Astrocyte (in vitro differentiated cells and primary cell): Measurements from ENCODE around the gene C1QL2. TPM values are rescaled to one million over a fixed set of nuclear protein-coding genes. Genes with fewer than 3 reads are reported as not detected.

ENCODE experiments used
- DNase-seq: peaks from one replicate; pipeline ENCODE4 v3.0.0-alpha.2; 2010; ENCODE audit warnings: low read depth
- FAIRE-seq: peaks from 2 replicates; lab custom pipeline; 2011; peaks lifted over from hg19 to GRCh38; lab: Jason Lieb, UNC
- H2AFZ ChIP-seq: 2 replicates; pipeline ENCODE4 v1.6.0; 2012; ENCODE audit warnings: low read depth, low read length, inconsistent platforms
- H3K27ac ChIP-seq: 2 replicates; pipeline ENCODE4 v1.5.1; 2011; ENCODE audit warnings: low read depth, low read length, inconsistent platforms
- H3K27me3 ChIP-seq: 2 replicates; pipeline ENCODE4 v1.6.0; 2011; ENCODE audit warnings: low read length, inconsistent platforms; ENCODE audit not compliant: insufficient read depth
- H3K36me3 ChIP-seq: 2 replicates; pipeline ENCODE4 v1.5.1; 2011; ENCODE audit warnings: low read length, inconsistent platforms; ENCODE audit not compliant: insufficient read depth
- H3K4me1 ChIP-seq: 2 replicates; pipeline ENCODE4 v1.5.1; 2011; ENCODE audit warnings: low read length, inconsistent platforms; ENCODE audit not compliant: insufficient read depth
- H3K4me2 ChIP-seq: 2 replicates; pipeline ENCODE4 v1.6.0; 2012; ENCODE audit warnings: low read length, inconsistent platforms
- H3K4me3 ChIP-seq: 2 replicates; pipeline ENCODE4 v1.5.1; 2011; ENCODE audit warnings: low read depth, mild to moderate bottlenecking, low read length, inconsistent platforms; ENCODE audit not compliant: insufficient read depth
- H3K79me2 ChIP-seq: 2 replicates; pipeline ENCODE4 v1.6.0; 2012; ENCODE audit warnings: mild to moderate bottlenecking, low read length, inconsistent platforms; ENCODE audit not compliant: insufficient read depth
- H3K9ac ChIP-seq: 2 replicates; pipeline ENCODE4 v1.6.0; 2012; ENCODE audit warnings: mild to moderate bottlenecking, low read length, inconsistent platforms
- H3K9me3 ChIP-seq: 2 replicates; pipeline ENCODE4 v1.5.1; 2012; ENCODE audit warnings: low read depth, mild to moderate bottlenecking, low read length, inconsistent platforms; ENCODE audit not compliant: insufficient read depth
- H4K20me1 ChIP-seq: 2 replicates; pipeline ENCODE4 v1.6.0; 2012; ENCODE audit warnings: low read length, inconsistent platforms; ENCODE audit not compliant: insufficient read depth
- H3K27ac Mint-ChIP-seq: one replicate; pipeline ENCODE4 v1.8.0; 2021; ENCODE audit warnings: mild to moderate bottlenecking, mixed read lengths; ENCODE audit not compliant: unreplicated experiment
- H3K27me3 Mint-ChIP-seq: one replicate; pipeline ENCODE4 v1.8.0; 2021; ENCODE audit warnings: low read depth, mixed read lengths; ENCODE audit not compliant: unreplicated experiment
- H3K36me3 Mint-ChIP-seq: one replicate; pipeline ENCODE4 v1.8.0; 2021; ENCODE audit warnings: low read depth, mixed read lengths; ENCODE audit not compliant: unreplicated experiment
- H3K4me1 Mint-ChIP-seq: one replicate; pipeline ENCODE4 v1.8.0; 2021; ENCODE audit warnings: low read depth, mixed read lengths; ENCODE audit not compliant: unreplicated experiment
- H3K4me3 Mint-ChIP-seq: one replicate; pipeline ENCODE4 v1.8.0; 2021; ENCODE audit warnings: mild to moderate bottlenecking, moderate library complexity, mixed read lengths; ENCODE audit not compliant: unreplicated experiment
- H3K9me3 Mint-ChIP-seq: one replicate; pipeline ENCODE4 v1.8.0; 2021; ENCODE audit warnings: mild to moderate bottlenecking, mixed read lengths; ENCODE audit not compliant: unreplicated experiment
- EZH2 ChIP-seq: IDR thresholded peaks from 2 replicates; pipeline ENCODE4 v1.6.1; 2012; ENCODE audit warnings: mild to moderate bottlenecking, low read length, inconsistent platforms; ENCODE audit not compliant: insufficient read depth
- total RNA-seq: library from RNA; stranded (reverse); gene quantifications from 2 replicates; pipeline ENCODE4 v1.2.1, GENCODE V29; 2021
- TF ChIP-seq, protein P1 (sequence below): IDR thresholded peaks from 2 replicates; pipeline ENCODE4 v1.5.1; 2011; ENCODE audit warnings: low read depth, mild to moderate bottlenecking, inconsistent platforms, low read length, moderate library complexity; ENCODE audit not compliant: insufficient read depth

C1QL2 gene
- total RNA-seq, 1 donor from 2014 or later: 0.20 TPM

DNA sequence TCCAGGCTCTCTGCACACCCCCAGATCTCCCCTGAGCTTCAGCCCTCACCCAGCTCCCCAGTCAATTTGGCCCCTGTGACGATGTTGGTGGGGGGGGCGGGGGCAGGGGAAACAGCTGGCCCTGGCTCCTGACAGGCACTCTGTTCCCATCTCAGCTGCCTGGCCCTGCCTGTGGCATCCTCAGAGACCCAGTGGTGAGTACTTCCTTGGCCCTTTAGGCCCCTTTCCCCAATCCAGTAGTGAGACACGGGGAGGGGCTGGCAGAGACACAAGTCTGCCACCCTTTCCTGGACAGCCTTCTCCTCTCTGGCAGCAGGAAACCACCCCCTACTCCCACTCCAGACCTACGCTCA, 19.3 kb upstream of the C1QL2 start:
- FAIRE-seq: no peak
- no peaks in the 10 kb centered on the region for H4K20me1 ChIP-seq
- Mint-ChIP-seq H3K27me3 (peaks cover 15% of the 10 kb centered on the region), H3K36me3 (no peaks in the 10 kb centered on the region), H3K27ac (no peak overlapping the region), H3K9me3 (peaks cover 1% of the 10 kb centered on the region), H3K4me1 (peaks cover 12% of the 10 kb centered on the region), H3K4me3 (no peak overlapping the region)
- H3K36me3 ChIP-seq: no peaks in the 10 kb centered on the region
- H3K4me1 ChIP-seq: peaks cover 5% of the 10 kb centered on the region
- H3K9ac ChIP-seq: no peak overlapping the region
- H3K9me3 ChIP-seq: no peaks in the 10 kb centered on the region
- no peak for TF ChIP-seq EZH2
- TF ChIP-seq, protein P1, sequence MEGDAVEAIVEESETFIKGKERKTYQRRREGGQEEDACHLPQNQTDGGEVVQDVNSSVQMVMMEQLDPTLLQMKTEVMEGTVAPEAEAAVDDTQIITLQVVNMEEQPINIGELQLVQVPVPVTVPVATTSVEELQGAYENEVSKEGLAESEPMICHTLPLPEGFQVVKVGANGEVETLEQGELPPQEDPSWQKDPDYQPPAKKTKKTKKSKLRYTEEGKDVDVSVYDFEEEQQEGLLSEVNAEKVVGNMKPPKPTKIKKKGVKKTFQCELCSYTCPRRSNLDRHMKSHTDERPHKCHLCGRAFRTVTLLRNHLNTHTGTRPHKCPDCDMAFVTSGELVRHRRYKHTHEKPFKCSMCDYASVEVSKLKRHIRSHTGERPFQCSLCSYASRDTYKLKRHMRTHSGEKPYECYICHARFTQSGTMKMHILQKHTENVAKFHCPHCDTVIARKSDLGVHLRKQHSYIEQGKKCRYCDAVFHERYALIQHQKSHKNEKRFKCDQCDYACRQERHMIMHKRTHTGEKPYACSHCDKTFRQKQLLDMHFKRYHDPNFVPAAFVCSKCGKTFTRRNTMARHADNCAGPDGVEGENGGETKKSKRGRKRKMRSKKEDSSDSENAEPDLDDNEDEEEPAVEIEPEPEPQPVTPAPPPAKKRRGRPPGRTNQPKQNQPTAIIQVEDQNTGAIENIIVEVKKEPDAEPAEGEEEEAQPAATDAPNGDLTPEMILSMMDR: no peak
- H3K4me3 ChIP-seq: no peak overlapping the region
- H3K79me2 ChIP-seq: no peaks in the 10 kb centered on the region
- no peaks in the 10 kb centered on the region for H3K27me3 ChIP-seq
- DNase-seq: no peak
- no peak overlapping the region for H2AFZ ChIP-seq
- no peak overlapping the region for H3K4me2 ChIP-seq
- no peak overlapping the region for H3K27ac ChIP-seq

DNA sequence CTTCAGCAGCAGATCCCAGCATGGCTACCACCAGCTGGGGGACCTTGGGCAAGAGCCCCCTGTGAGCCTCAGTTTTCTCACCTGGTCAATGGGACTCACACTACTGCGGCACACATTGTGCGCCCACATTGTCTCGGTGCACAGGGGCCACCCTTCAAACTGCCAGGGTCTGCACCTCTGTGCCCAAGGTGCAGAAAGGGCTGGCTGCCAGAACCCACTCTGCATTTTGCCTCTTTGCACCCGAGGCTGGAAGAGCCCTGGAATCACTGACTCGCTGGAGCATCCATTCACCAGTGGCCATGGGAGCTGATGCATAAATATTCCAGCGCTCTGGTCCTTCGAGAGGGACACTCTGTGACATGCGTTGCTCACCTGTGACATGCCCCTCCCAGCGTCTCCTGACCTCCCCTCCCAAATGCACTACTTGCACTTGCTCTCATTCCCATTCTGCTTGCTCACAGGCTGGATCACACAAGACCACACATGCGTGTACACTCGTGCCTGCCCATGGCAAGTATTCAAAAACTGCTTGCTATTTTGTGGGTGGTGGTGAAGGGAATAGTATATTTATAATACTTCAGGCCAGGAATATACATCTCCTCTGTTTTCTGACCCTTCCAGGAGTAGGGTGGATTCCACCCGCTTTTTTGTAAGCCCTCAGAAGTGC, 18.8 kb upstream of the C1QL2 start:
- no peaks in the 10 kb centered on the region for H3K36me3 Mint-ChIP-seq
- no peak for TF ChIP-seq EZH2
- TF ChIP-seq, protein P1: no peak
- H3K27me3 Mint-ChIP-seq: peaks cover 17% of the 10 kb centered on the region
- Histone ChIP-seq H3K79me2 (no peaks in the 10 kb centered on the region), H3K9ac (no peak overlapping the region), H3K4me2 (no peak overlapping the region), H3K36me3 (no peaks in the 10 kb centered on the region), H3K27me3 (no peaks in the 10 kb centered on the region), H3K4me1 (peaks cover 5% of the 10 kb centered on the region), H4K20me1 (no peaks in the 10 kb centered on the region), H2AFZ (no peak overlapping the region), H3K9me3 (no peaks in the 10 kb centered on the region), H3K4me3 (no peak overlapping the region), H3K27ac (no peak overlapping the region)
- FAIRE-seq (no peak), DNase-seq (no peak)
- peaks cover 12% of the 10 kb centered on the region for H3K4me1 Mint-ChIP-seq
- H3K9me3 Mint-ChIP-seq: no peaks in the 10 kb centered on the region
- H3K4me3 Mint-ChIP-seq: no peak overlapping the region
- H3K27ac Mint-ChIP-seq: no peak overlapping the region

DNA sequence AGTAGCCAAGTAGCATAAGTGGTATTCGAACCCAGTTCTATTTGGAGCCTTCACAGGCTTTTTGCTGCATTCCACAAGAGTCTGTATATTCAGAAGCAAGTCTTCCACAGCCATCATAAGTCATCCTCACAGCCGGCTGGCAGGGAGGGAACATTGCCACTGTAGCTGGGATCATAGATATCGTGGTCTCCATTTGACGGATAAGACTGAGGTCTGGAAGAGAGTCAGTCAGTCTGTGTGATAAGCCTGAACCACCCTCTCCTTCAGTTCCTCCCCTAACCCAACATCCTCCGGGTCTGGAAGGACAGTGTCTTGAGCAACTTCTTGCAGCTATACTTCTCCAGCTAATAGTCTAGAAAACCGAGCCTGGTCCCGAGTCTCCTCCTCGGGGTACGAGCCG, 17.0 kb upstream of the C1QL2 start:
- H3K9ac ChIP-seq: no peak overlapping the region
- no peaks in the 10 kb centered on the region for H3K9me3 ChIP-seq
- no peaks in the 10 kb centered on the region for H3K79me2 ChIP-seq
- Mint-ChIP-seq H3K4me1 (peaks cover 12% of the 10 kb centered on the region), H3K27me3 (peaks cover 31% of the 10 kb centered on the region), H3K36me3 (no peaks in the 10 kb centered on the region), H3K9me3 (no peaks in the 10 kb centered on the region), H3K27ac (no peak overlapping the region), H3K4me3 (no peak overlapping the region)
- H3K4me2 ChIP-seq: no peak overlapping the region
- DNase-seq (no peak), FAIRE-seq (no peak)
- H3K27ac ChIP-seq: no peak overlapping the region
- H2AFZ ChIP-seq: no peak overlapping the region
- TF ChIP-seq, protein P1: no peak
- TF ChIP-seq EZH2: no peak
- H3K27me3 ChIP-seq: no peaks in the 10 kb centered on the region
- no peak overlapping the region for H3K4me3 ChIP-seq
- H4K20me1 ChIP-seq: no peaks in the 10 kb centered on the region
- H3K4me1 ChIP-seq: peaks cover 5% of the 10 kb centered on the region
- no peaks in the 10 kb centered on the region for H3K36me3 ChIP-seq
